ENCODE results near the gene MAPRE2.

Gene MAPRE2

GRCh38 chr18:35089891-35090550, 48.8 kb downstream of the MAPRE2 start:
- no peak for DNase-seq (ENCODE audit: low spot score)
- no peak for TF ChIP-seq CTCF (IDR thresholded peaks at IDR 0.05; ENCODE audit: extremely low read depth, missing control alignments)

- TF ChIP-seq CTCF (IDR thresholded peaks at IDR 0.05; ENCODE audit: extremely low read depth, missing control alignments) = no peak
- DNase-seq (ENCODE audit: low spot score) = no peak
These were observed 50.6 kb downstream of the MAPRE2 start for GRCh38 chr18:35091841-35092240.

GRCh38 chr18:35095983-35096676, 54.9 kb downstream of the MAPRE2 start:
- no peak for TF ChIP-seq CTCF (IDR thresholded peaks at IDR 0.05; ENCODE audit: extremely low read depth, missing control alignments)
- peak; percentile 20 for DNase-seq (ENCODE audit: low spot score)

- DNase-seq (ENCODE audit: low spot score) = no peak
- TF ChIP-seq CTCF (IDR thresholded peaks at IDR 0.05; ENCODE audit: extremely low read depth, missing control alignments) = no peak
These were observed 55.4 kb downstream of the MAPRE2 start for GRCh38 chr18:35096677-35097011.

GRCh38 chr18:35097195-35097594, 56.0 kb downstream of the MAPRE2 start:
- no peak for TF ChIP-seq CTCF (IDR thresholded peaks at IDR 0.05; ENCODE audit: extremely low read depth, missing control alignments)
- DNase-seq (ENCODE audit: low spot score) = no peak

- no peak for TF ChIP-seq CTCF (IDR thresholded peaks at IDR 0.05; ENCODE audit: extremely low read depth, missing control alignments)
- no peak for DNase-seq (ENCODE audit: low spot score)
These were observed 56.5 kb downstream of the MAPRE2 start for GRCh38 chr18:35097763-35098162.

GRCh38 chr18:35099911-35100310, 58.7 kb downstream of the MAPRE2 start:
- no peak for TF ChIP-seq CTCF (IDR thresholded peaks at IDR 0.05; ENCODE audit: extremely low read depth, missing control alignments)
- DNase-seq (ENCODE audit: low spot score) = no peak

Data from GM20000 (cell line).